Measurements from ENCODE around the gene IGFBPL1. TPM values are rescaled to one million over a fixed set of nuclear protein-coding genes. Genes with fewer than 3 reads are reported as not detected.

IGFBPL1 gene
- total RNA-seq, 1 experiment from 2014 or later = 1.6 TPM

DNA sequence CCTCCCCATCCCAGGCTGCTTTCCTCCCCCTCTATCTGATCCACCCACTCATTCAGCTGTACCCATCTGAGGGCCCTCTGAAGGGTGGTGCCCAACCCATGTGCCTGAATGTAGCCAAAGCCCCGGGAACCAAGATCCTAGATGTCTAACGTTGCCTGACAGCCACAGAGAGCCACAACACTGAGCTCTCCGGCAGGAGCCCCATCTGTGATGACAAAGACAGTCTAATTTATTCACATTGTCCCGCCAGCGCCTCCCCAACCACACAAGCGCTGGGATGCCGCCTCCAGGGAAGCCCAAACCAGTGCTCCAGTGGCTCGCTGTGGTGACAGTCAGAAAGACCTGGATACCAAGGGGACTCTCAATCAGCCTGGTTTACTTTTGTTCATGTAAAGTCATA, 8.4 kb downstream of the IGFBPL1 start:
- no peaks in the 10 kb centered on the region for H3K9me3 Mint-ChIP-seq (ENCODE audit: unreplicated experiment)
- H3K27me3 Mint-ChIP-seq (ENCODE audit: insufficient read depth, unreplicated experiment) = no peaks in the 10 kb centered on the region
- no peak for TF ChIP-seq CTCF (IDR thresholded peaks at IDR 0.05; ENCODE audit: insufficient read depth in 1 of 2, low read depth in 1 of 2, low read length in 1 of 2, severe bottlenecking in 1 of 2, unreplicated experiment in 1 of 2)
- Histone ChIP-seq H3K4me3 (ENCODE audit: low read depth, low read length) (no peak overlapping the region), H3K9me3 (no peaks in the 10 kb centered on the region), H3K36me3 (ENCODE audit: control insufficient read depth, insufficient read depth, low read length) (no peaks in the 10 kb centered on the region), H3K4me1 (peaks cover 11% of the 10 kb centered on the region), H3K27me3 (replicated peaks; ENCODE audit: control insufficient read depth, insufficient read depth, low read length) (no peaks in the 10 kb centered on the region)
- CTCF ChIA-PET = no interaction called here
- BruUV-seq (replicated peaks) = no TSS peak
- no peak for DNase-seq
- H3K27ac Mint-ChIP-seq (ENCODE audit: unreplicated experiment) = no peak overlapping the region
- intact Hi-C loops (cut with micrococcal nuclease; ENCODE audit: unreplicated experiment) = no loop called here
- H3K4me3 Mint-ChIP-seq (ENCODE audit: unreplicated experiment) = no peak overlapping the region
- POLR2A ChIA-PET = no interaction called here
- no peaks in the 10 kb centered on the region for H3K36me3 Mint-ChIP-seq (ENCODE audit: insufficient read depth, unreplicated experiment)
- H3K4me1 Mint-ChIP-seq (ENCODE audit: low read depth, unreplicated experiment) = peaks cover 11% of the 10 kb centered on the region

DNA sequence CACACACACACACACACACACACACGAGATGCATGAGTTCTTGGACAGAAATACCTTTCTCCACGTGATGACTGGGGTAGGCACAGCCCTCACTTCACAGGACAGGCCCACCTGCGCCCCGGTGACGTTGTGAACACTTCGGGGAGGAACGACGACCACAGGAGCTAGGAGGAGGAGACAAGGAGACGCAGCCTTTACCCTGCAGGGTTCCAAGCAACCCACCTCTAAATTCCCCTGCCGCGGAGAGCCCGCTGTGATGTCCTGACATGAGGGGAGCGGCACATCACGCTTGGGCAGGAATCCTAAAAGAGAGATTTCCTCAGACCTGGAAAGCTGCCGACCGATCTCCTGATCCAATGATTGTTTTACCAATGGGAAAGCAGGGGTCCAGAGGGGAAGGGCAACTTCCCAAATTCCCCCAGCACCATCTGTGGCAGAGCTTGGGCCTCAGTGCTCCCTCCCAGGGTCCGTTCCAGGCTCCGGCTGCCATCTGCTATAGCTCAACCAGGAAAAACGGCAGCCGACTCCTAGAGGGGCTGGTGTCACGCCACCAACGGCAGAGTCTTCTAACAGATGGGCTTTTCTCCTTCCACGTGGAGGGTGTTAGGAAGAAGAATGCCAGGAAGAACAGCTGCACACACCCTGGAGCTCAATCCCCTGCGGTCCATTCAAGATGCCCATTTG, 10.1 kb downstream of the IGFBPL1 start:
- Histone ChIP-seq H3K9me3 (no peaks in the 10 kb centered on the region), H3K27me3 (replicated peaks; ENCODE audit: control insufficient read depth, insufficient read depth, low read length) (no peaks in the 10 kb centered on the region), H3K4me1 (peaks cover 11% of the 10 kb centered on the region), H3K36me3 (ENCODE audit: control insufficient read depth, insufficient read depth, low read length) (no peaks in the 10 kb centered on the region), H3K4me3 (ENCODE audit: low read depth, low read length) (no peak overlapping the region)
- CTCF ChIA-PET = no interaction called here
- Mint-ChIP-seq H3K27me3 (ENCODE audit: insufficient read depth, unreplicated experiment) (no peaks in the 10 kb centered on the region), H3K36me3 (ENCODE audit: insufficient read depth, unreplicated experiment) (no peaks in the 10 kb centered on the region), H3K9me3 (ENCODE audit: unreplicated experiment) (no peaks in the 10 kb centered on the region), H3K27ac (ENCODE audit: unreplicated experiment) (no peak overlapping the region), H3K4me3 (ENCODE audit: unreplicated experiment) (no peak overlapping the region), H3K4me1 (ENCODE audit: low read depth, unreplicated experiment) (peaks cover 11% of the 10 kb centered on the region)
- DNase-seq = no peak
- TF ChIP-seq CTCF (IDR thresholded peaks at IDR 0.05; ENCODE audit: insufficient read depth in 1 of 2, low read depth in 1 of 2, low read length in 1 of 2, severe bottlenecking in 1 of 2, unreplicated experiment in 1 of 2) = no peak
- no TSS peak for BruUV-seq (replicated peaks)
- POLR2A ChIA-PET = no interaction called here
- intact Hi-C loops (cut with micrococcal nuclease; ENCODE audit: unreplicated experiment) = no loop called here

DNA sequence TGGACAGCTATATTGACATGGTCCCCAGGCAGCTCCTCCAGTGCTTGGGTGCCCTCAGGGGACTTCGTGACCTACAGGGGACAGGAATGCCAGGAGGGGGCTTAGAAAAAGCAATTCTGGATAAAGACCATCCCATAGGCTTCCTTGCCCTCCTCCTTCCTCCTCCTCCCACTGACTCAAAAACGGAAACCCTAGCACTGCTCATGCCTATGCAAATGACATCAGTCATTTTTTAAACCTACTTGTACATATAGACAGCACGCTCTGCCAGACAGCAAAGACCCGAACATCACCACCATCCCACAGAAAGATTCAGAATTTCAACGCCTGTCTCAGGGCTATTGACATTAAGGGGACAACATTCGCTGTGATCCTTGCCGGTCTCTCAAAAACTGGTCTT, 11.0 kb downstream of the IGFBPL1 start:
- intact Hi-C loops (cut with micrococcal nuclease; ENCODE audit: unreplicated experiment) = loop anchor here (2.0 kb wide), 1 partner anchor 20 kb away; no protein-coding TSS in a partner anchor
- Histone ChIP-seq H3K9me3 (no peaks in the 10 kb centered on the region), H3K27me3 (replicated peaks; ENCODE audit: control insufficient read depth, insufficient read depth, low read length) (no peaks in the 10 kb centered on the region), H3K4me3 (ENCODE audit: low read depth, low read length) (no peak overlapping the region), H3K36me3 (ENCODE audit: control insufficient read depth, insufficient read depth, low read length) (no peaks in the 10 kb centered on the region), H3K4me1 (peaks cover 11% of the 10 kb centered on the region)
- peaks cover 11% of the 10 kb centered on the region for H3K4me1 Mint-ChIP-seq (ENCODE audit: low read depth, unreplicated experiment)
- TF ChIP-seq CTCF (IDR thresholded peaks at IDR 0.05; ENCODE audit: insufficient read depth in 1 of 2, low read depth in 1 of 2, low read length in 1 of 2, severe bottlenecking in 1 of 2, unreplicated experiment in 1 of 2) = no peak
- no TSS peak for BruUV-seq (replicated peaks)
- no peaks in the 10 kb centered on the region for H3K27me3 Mint-ChIP-seq (ENCODE audit: insufficient read depth, unreplicated experiment)
- no peak for DNase-seq
- H3K9me3 Mint-ChIP-seq (ENCODE audit: unreplicated experiment) = no peaks in the 10 kb centered on the region
- ChIA-PET POLR2A (no interaction called here), CTCF (no interaction called here)
- no peak overlapping the region for H3K27ac Mint-ChIP-seq (ENCODE audit: unreplicated experiment)
- no peak overlapping the region for H3K4me3 Mint-ChIP-seq (ENCODE audit: unreplicated experiment)
- H3K36me3 Mint-ChIP-seq (ENCODE audit: insufficient read depth, unreplicated experiment) = no peaks in the 10 kb centered on the region
